GM21786 (cell line): ENCODE data around the gene ZNF879.
A peak's percentile ranks its signal among the peaks of the same experiment; 100 is the strongest.

ENCODE experiments used
- ATAC-seq: cut with Tn5 transposase; IDR thresholded peaks from one replicate; pipeline ENCODE4 v1.9.1; 2021; ENCODE audit not compliant: unreplicated experiment

ZNF879 gene

GRCh38 chr5:179023528-179024189 lies at the start of gene ZNF879:
Gene ZNF879, plus strand, starts transcription at chr5:179023804. Its CDS starts 1,201 bp downstream, at chr5:179025005.
- peak; percentile 92 for ATAC-seq

GRCh38 chr5:178981381-178981780 lies 42.2 kb upstream of the ZNF879 start:
- ATAC-seq = no peak

- no peak for ATAC-seq
Observed at GRCh38 chr5:178982941-178983340, 40.7 kb upstream of the ZNF879 start.

GRCh38 chr5:178983728-178984127 lies 39.9 kb upstream of the ZNF879 start:
- no peak for ATAC-seq

GRCh38 chr5:178984145-178985072 lies 39.2 kb upstream of the ZNF879 start:
- ATAC-seq = no peak

- no peak for ATAC-seq
Observed at GRCh38 chr5:178986326-178986960, 37.2 kb upstream of the ZNF879 start.

GRCh38 chr5:178988436-178989220 lies 35.0 kb upstream of the ZNF879 start:
- ATAC-seq = no peak

GRCh38 chr5:178989311-178989710 lies 34.3 kb upstream of the ZNF879 start:
- ATAC-seq = no peak

- ATAC-seq = no peak
Observed at GRCh38 chr5:178990491-178990890, 33.1 kb upstream of the ZNF879 start.

GRCh38 chr5:178991190-178992145 lies 32.1 kb upstream of the ZNF879 start:
- ATAC-seq = no peak

- ATAC-seq = no peak
Observed at GRCh38 chr5:178992291-178992895, 31.2 kb upstream of the ZNF879 start.

- no peak for ATAC-seq
Observed at GRCh38 chr5:178993236-178993765, 30.3 kb upstream of the ZNF879 start.

GRCh38 chr5:178993955-178994579 lies 29.5 kb upstream of the ZNF879 start:
- no peak for ATAC-seq

GRCh38 chr5:178994580-178995340 lies 28.8 kb upstream of the ZNF879 start, which contains the start of gene GRM6:
Gene GRM6, minus strand, starts transcription at chr5:178995320. Its CDS starts 376 bp downstream, at chr5:178994944.
- no peak for ATAC-seq

- ATAC-seq = no peak
Observed at GRCh38 chr5:178995341-178995690, 28.3 kb upstream of the ZNF879 start.

- no peak for ATAC-seq
Observed at GRCh38 chr5:178996156-178996555, 27.4 kb upstream of the ZNF879 start.

GRCh38 chr5:178997191-178997590 lies 26.4 kb upstream of the ZNF879 start:
- ATAC-seq = no peak

- no peak for ATAC-seq
Observed at GRCh38 chr5:178998441-178998840, 25.2 kb upstream of the ZNF879 start.
